ENCODE results near the gene NR2F2.

Gene NR2F2

GRCh38 chr15:96339619-96340347 lies 9.3 kb downstream of the NR2F2 start:
- no peak overlapping the region for H3K4me3 ChIP-seq (ENCODE audit: low read depth, low read length)
- TF ChIP-seq CTCF (IDR thresholded peaks at IDR 0.05; ENCODE audit: insufficient read depth, low read depth, low read length, missing control alignments) = no peak
- no peak for DNase-seq (ENCODE audit: low read depth)

- DNase-seq (ENCODE audit: low read depth) = no peak
- 0 out of 2 replicates have a peak overlapping the region, but pooled peaks have one; percentile 33 for H3K4me3 ChIP-seq (ENCODE audit: low read depth, low read length)
- TF ChIP-seq CTCF (IDR thresholded peaks at IDR 0.05; ENCODE audit: insufficient read depth, low read depth, low read length, missing control alignments) = no peak
Observed at GRCh38 chr15:96340348-96340597, 9.8 kb downstream of the NR2F2 start.

GRCh38 chr15:96340598-96341512 lies 10.4 kb downstream of the NR2F2 start:
- peak; percentile 18 for DNase-seq (ENCODE audit: low read depth)
- TF ChIP-seq CTCF (IDR thresholded peaks at IDR 0.05; ENCODE audit: insufficient read depth, low read depth, low read length, missing control alignments) = no peak
- H3K4me3 ChIP-seq (ENCODE audit: low read depth, low read length) = peak overlapping the region; percentile 33; the same call in 1 of the 2 replicates

- no peak for TF ChIP-seq CTCF (IDR thresholded peaks at IDR 0.05; ENCODE audit: insufficient read depth, low read depth, low read length, missing control alignments)
- DNase-seq (ENCODE audit: low read depth) = no peak
- H3K4me3 ChIP-seq (ENCODE audit: low read depth, low read length) = peak overlapping the region; percentile 7; the same call in 1 of the 2 replicates
Observed at GRCh38 chr15:96341513-96342405, 11.3 kb downstream of the NR2F2 start.

GRCh38 chr15:96342406-96343112 lies 12.1 kb downstream of the NR2F2 start:
- no peak overlapping the region for H3K4me3 ChIP-seq (ENCODE audit: low read depth, low read length)
- no peak for TF ChIP-seq CTCF (IDR thresholded peaks at IDR 0.05; ENCODE audit: insufficient read depth, low read depth, low read length, missing control alignments)
- DNase-seq (ENCODE audit: low read depth) = no peak

Measured in GM12865 (cell line).